GM21447 (cell line): Measurements from ENCODE around the gene C3.
A peak's percentile ranks its signal among the peaks of the same experiment; 100 is the strongest.
"Not testable (repeated sequence)": the region's sequence is repeated elsewhere in the genome, so short reads cannot be mapped to it uniquely, and the experiment has no call there.

Experiments
- ATAC-seq: cut with Tn5 transposase; IDR thresholded peaks from one replicate; pipeline ENCODE4 v1.9.1; 2021; ENCODE audit not compliant: unreplicated experiment

C3 gene

GRCh38 chr19:6693056-6693471, 27.4 kb downstream of the C3 start:
- no peak for ATAC-seq

GRCh38 chr19:6692027-6692426, 28.4 kb downstream of the C3 start:
- no peak for ATAC-seq

GRCh38 chr19:6691342-6691741, 29.1 kb downstream of the C3 start:
- no peak for ATAC-seq

- ATAC-seq = no peak
Observed at GRCh38 chr19:6690160-6690885, 30.1 kb downstream of the C3 start.

- ATAC-seq = no peak
Observed at GRCh38 chr19:6687114-6687513, 33.3 kb downstream of the C3 start.

GRCh38 chr19:6686628-6686975, 33.8 kb downstream of the C3 start:
- ATAC-seq = no peak

GRCh38 chr19:6685962-6686627, 34.4 kb downstream of the C3 start:
- ATAC-seq = no peak

- no peak for ATAC-seq
Observed at GRCh38 chr19:6685482-6685881, 35.0 kb downstream of the C3 start.

- ATAC-seq = no peak
Observed at GRCh38 chr19:6683971-6684370, 36.5 kb downstream of the C3 start.

- ATAC-seq = no peak
Observed at GRCh38 chr19:6682607-6683128, 37.8 kb downstream of the C3 start.

GRCh38 chr19:6680141-6680540, 40.3 kb downstream of the C3 start:
- ATAC-seq = no peak

GRCh38 chr19:6679139-6679538, 41.3 kb downstream of the C3 start:
- no peak for ATAC-seq

- no peak for ATAC-seq
Observed at GRCh38 chr19:6678690-6679109, 41.8 kb downstream of the C3 start.

GRCh38 chr19:6677883-6678689, 42.4 kb downstream of the C3 start:
- no peak for ATAC-seq

GRCh38 chr19:6677495-6677882, 43.0 kb downstream of the C3 start:
- no peak for ATAC-seq

- no peak for ATAC-seq
Observed at GRCh38 chr19:6676288-6676687, 44.2 kb downstream of the C3 start.

- ATAC-seq = peak; percentile 55
Observed at GRCh38 chr19:6674868-6675305, 45.6 kb downstream of the C3 start.

- not testable (repeated sequence) for ATAC-seq
Observed at GRCh38 chr19:6674408-6674807, 46.0 kb downstream of the C3 start.

GRCh38 chr19:6672693-6673290, 47.7 kb downstream of the C3 start:
- no peak for ATAC-seq

- no peak for ATAC-seq
Observed at GRCh38 chr19:6671960-6672359, 48.5 kb downstream of the C3 start.

- no peak for ATAC-seq
Observed at GRCh38 chr19:6668691-6669090, 51.8 kb downstream of the C3 start.
